HPDE6-E6E7 (cell line): Measurements from ENCODE around the gene MSANTD1.

Experiments used
- DNase-seq: peaks from one replicate; pipeline ENCODE4 v3.0.0; 2011; ENCODE audit warnings: missing footprints; ENCODE audit errors: extremely low spot score

Gene MSANTD1

DNA sequence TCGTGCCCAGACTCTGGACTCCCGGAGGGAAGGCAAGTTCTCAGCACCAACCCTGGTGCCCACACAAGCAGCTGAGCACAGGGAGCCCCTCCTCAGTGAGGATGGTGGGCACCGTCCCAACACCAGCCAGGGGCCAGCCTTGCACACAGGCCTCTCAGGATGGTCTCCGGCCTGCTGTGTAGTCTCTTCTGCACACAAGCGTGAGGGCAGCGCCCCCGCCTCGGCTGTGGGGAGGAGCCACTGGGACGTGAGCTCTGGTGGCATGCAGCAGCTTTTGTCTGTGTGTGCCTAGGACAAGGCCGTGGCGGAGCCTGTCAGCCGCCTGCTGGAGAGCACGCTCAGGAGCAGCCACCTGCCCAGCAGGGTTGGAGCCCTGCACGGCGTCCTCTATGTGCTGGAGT is 16.1 kb upstream of the MSANTD1 start:
- DNase-seq = no peak

DNA sequence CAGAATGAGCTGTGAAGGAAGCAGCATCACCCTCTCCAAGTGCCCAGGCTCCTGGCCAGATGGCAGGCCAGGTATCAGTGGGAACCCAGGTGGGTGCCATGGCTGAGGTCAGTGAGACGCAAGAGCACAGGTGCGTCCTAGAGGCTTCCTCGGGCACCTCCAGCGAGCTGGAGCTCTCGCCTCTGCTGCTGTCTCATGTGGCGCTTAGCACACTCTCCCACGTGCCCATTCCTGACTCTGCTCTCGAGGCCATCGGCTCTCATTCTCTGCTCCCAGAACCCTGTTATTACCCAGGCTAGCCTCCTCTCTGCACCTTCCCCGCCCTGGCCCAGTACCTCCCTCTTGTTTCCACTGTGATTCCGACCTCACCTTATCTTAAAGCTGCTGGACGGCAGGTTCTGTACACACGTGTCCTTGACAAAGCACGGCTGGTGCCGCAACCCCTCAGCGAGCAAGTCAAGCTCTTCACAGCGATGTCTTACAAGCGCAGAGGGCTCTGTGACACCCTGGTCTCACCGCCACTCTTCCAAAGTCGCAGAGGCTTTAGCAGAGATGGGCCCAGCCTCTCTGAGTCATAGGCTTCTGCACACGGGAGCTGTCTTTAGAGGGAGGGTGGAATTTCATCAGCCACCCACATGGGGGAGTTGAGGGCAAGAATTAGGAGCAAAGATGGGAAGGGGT is 15.4 kb upstream of the MSANTD1 start:
- DNase-seq = no peak

DNA sequence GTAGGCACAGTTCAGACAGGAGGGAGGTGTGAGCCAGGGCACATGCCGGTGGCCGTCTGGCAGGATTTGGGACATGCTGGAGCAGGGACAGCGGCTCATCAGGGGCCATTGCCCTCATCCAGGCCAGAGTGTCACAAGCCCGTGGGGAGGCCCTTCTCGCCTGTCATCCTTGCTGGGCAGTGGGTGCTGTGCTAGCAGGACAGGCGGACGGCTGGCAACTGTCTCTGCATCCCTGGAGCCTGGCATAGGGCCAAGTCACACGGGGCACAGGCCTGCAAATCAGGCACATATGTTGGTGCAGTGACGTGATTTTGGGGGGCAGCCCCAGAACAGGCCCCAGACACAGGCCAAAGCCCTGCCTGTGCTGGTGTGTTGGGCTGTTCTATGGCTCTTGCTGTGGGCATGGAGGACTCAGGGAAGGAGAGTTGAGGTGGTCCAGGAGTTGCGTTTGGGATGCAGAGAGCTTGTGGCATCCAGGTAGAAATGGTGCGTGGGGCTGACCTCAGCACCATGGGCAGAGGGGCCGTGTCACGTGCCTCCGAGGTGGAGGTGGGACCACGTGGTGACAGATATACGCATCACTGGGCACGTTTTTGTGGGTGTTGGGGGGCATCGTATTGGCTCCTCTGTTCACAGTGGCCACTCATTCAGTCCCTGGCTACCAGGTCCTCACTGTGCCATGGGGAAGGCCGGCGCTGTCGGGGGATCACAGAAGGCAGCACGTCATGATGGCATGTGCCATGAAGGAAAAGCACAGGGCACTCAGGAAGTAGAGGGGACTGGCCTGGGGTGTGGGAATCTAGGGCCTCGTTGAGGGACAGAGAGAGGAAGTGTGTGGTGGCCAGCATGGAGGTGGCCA is 14.6 kb upstream of the MSANTD1 start:
- DNase-seq = no peak

DNA sequence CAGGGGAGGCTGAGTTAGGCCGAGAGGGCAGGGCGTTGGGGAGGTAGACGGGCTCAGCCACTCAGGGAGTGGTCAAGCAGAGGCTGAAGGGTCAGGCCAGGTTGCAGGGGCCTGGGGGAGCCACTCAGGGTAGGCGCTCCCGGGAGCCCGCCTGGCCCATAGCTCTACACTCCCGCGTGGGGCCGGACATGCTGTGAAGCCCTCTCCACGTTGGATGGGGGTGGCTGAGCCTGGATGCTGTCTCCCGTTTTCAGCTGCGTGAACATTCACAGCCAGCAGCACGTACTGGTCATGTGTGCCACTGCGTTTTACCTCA is 14.0 kb upstream of the MSANTD1 start:
- DNase-seq = no peak

DNA sequence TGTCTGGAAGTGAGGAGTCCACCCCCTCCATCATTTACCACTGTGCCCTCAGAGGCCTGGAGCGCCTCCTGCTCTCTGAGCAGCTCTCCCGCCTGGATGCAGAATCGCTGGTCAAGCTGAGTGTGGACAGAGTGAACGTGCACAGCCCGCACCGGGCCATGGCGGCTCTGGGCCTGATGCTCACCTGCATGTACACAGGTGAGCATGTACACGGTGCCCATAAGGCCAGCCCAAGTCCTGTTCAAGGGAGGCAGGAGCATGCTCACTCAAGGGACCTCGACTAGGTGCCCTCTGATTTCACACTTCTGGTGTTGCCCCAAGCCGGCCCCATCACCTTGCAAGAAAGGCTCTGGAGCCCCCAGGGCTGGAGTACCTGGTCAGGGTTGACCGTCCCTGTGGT is 13.4 kb upstream of the MSANTD1 start:
- no peak for DNase-seq

DNA sequence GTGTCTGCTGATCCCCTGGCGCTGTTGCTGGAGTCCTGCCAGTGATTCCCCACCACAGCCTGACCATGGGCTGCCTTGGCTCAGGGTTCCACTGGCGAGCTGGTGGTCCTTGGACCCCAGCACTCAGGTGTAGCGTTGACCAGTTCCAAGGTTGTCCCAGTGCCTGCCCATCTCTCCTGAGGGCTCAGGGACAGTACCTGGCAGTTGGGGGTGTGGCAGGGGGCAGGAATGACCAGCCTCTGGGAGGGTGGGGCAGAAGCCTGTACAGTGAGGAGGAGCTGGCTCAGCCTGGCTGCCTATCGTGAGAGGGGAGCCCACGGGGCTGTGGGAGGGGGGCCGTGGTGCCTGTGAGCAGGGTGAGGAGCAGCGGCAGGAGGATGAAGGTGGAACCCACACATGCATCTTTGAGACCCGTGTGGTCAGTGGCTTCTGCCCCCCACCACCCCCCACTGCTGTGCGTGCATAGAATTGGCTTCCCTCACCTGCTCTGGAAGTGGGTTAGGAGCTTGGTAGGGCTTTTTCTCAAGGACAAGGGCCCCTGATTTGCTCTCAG is 12.6 kb upstream of the MSANTD1 start:
- no peak for DNase-seq

DNA sequence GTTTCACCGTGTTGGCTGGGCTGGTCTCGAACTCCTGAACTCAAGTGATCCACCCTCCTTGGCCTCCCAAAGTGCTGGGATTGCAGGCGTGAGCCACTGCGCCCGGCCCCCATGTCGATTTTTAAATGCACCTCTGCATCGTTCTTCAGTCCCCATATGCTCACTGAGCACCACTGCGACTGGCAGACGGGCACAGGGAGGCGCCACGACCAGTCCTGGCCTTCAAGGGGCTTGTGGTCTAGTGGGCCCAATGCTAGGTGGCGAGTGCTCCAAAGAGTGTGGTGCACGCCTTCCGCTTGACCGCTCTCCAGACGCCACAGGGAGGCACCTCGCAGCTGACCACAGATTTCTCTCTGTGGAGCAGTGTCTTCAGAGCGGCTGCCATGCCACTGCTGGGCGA is 11.7 kb upstream of the MSANTD1 start:
- DNase-seq = no peak

DNA sequence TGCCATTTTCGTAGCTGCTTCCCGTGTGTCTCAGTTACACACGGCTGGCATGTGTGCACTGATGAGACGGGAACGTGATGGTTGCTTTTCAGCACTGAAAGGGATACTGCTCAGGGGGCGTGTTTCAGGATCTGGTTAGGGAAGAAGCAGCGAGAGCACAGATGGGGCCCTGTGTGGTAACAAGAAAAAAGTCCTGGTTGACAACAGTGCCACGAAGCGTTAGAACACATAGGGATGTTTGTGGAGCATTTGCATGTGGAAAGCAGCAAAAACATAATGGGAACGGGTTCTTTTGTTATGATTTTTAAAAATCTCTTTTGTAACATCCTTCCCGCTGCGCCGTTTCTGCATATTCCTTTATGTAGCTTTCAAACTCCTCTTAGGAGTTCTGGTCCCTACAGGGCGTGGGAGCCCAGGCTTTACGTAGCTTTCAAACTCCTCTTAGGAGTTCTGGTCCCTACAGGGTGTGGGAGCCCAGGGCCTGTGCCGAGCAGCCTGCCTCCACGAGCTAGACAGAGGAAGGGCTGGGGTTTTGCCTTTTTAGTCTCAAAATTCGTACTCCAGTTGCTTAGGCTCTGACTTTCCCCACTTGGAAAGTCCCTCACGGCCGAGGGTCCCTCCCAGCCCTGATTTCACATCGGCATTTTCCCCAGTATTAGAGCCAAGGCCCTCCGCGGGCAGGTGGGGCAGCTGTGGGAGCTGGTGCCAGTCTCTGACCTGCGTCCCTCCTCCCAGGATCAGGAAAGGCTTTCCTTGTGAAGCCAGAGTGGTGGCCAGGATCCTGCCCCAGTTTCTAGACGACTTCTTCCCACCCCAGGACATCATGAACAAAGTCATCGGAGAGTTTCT is 11.0 kb upstream of the MSANTD1 start:
- DNase-seq = no peak

DNA sequence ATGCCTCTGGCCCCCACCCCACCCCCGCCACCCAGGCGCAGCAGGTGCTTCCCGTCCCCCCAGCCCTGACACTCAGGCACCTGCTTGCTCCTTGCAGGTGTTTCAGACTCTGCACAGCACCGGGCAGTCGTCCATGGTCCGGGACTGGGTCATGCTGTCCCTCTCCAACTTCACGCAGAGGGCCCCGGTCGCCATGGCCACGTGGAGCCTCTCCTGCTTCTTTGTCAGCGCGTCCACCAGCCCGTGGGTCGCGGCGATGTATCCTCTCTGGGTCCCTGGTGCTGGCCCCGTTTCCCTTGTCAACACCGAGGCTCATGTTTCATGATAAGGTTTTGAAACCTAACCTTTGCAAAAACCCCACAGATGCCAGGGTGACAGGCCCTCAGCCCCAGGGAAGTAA is 10.2 kb upstream of the MSANTD1 start:
- DNase-seq = no peak

DNA sequence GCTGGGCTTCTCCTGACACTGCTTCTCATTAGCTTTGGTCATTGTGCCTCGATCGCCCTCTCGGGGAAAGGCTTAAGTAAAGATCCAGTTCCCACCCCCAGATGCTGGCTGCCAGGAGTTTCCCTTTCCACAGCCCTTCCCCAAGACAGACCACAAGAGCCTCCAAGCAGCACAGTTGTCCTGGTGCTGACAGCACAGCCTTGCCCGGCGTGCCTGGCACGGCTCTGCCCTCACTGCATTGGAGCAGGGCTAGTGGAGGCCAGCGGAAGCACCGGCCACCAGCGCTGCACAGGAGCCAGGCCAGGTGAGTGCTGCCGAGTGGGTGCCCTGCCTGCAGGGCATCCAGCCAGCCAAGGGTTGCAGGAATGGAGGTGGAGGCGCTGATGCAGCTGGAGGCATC is 9.7 kb upstream of the MSANTD1 start:
- DNase-seq = no peak

DNA sequence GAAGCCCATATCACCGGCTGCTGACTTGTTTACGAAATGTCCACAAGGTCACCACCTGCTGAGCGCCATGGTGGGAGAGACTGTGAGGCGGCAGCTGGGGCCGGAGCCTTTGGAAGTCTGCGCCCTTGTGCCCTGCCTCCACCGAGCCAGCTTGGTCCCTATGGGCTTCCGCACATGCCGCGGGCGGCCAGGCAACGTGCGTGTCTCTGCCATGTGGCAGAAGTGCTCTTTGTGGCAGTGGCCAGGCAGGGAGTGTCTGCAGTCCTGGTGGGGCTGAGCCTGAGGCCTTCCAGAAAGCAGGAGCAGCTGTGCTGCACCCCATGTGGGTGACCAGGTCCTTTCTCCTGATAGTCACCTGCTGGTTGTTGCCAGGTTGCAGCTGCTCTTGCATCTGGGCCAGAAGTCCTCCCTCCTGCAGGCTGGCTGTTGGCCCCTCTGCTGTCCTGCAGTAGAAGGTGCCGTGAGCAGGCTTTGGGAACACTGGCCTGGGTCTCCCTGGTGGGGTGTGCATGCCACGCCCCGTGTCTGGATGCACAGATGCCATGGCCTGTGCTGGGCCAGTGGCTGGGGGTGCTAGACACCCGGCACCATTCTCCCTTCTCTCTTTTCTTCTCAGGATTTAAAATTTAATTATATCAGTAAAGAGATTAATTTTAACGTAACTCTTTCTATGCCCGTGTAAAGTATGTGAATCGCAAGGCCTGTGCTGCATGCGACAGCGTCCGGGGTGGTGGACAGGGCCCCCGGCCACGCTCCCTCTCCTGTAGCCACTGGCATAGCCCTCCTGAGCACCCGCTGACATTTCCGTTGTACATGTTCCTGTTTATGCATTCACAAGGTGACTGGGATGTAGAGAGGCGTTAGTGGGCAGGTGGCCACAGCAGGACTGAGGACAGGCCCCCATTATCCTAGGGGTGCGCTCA is 8.7 kb upstream of the MSANTD1 start:
- DNase-seq = no peak

DNA sequence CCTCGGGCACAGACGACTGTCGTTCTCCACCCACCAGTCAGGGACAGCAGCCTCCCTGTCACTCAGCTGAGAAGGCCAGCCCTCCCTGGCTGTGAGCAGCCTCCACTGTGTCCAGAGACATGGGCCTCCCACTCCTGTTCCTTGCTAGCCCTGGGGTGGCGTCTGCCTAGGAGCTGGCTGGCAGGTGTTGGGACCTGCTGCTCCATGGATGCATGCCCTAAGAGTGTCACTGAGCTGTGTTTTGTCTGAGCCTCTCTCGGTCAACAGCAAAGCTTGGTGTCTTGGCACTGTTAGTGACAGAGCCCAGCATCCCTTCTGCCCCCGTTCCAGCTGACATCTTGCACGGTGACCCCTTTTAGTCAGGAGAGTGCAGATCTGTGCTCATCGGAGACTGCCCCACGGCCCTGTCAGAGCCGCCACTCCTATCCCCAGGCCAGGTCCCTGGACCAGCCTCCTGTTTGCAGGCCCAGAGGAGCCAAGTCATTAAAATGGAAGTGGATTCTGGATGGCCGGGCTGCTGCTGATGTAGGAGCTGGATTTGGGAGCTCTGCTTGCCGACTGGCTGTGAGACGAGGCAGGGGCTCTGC is 7.9 kb upstream of the MSANTD1 start:
- DNase-seq = no peak

DNA sequence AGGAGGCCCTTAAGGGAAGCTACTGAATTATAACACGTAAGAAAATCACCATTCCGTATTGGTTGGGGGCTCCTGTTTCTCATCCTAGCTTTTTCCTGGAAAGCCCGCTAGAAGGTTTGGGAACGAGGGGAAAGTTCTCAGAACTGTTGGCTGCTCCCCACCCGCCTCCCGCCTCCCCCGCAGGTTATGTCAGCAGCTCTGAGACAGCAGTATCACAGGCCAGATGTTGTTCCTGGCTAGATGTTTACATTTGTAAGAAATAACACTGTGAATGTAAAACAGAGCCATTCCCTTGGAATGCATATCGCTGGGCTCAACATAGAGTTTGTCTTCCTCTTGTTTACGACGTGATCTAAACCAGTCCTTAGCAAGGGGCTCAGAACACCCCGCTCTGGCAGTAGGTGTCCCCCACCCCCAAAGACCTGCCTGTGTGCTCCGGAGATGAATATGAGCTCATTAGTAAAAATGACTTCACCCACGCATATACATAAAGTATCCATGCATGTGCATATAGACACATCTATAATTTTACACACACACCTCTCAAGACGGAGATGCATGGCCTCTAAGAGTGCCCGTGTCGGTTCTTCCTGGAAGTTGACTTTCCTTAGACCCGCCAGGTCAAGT is 6.9 kb upstream of the MSANTD1 start:
- no peak for DNase-seq

DNA sequence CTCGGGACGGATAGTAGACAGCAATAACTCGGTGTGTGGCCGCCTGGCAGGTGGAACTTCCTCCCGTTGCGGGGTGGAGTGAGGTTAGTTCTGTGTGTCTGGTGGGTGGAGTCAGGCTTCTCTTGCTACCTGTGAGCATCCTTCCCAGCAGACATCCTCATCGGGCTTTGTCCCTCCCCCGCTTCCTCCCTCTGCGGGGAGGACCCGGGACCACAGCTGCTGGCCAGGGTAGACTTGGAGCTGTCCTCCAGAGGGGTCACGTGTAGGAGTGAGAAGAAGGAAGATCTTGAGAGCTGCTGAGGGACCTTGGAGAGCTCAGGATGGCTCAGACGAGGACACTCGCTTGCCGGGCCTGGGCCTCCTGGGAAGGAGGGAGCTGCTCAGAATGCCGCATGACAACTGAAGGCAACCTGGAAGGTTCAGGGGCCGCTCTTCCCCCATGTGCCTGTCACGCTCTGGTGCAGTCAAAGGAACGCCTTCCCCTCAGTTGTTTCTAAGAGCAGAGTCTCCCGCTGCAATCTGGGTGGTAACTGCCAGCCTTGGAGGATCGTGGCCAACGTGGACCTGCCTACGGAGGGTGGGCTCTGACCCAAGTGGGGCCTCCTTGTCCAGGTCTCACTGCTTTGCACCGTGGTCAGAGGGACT is 5.7 kb upstream of the MSANTD1 start:
- no peak for DNase-seq

DNA sequence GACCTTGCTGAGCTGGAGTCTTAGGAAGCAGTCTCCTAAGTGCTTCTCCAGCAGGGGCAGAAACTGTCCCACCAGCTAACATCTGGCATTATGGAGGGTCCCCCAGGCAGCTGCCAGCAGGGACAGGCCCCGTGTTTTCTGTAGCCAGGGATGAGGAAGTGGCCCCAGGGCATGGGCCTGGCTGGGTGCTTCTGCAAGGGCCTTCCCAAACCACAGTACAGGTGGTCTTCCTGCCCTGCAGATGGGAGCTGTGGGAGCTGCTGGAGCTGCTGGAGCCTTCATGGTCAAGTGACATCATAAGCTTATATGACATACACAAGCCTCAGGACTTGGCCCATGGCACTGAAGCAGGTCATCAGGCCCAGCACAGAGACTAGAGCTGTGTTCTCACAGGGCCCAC is 5.0 kb upstream of the MSANTD1 start:
- no peak for DNase-seq

DNA sequence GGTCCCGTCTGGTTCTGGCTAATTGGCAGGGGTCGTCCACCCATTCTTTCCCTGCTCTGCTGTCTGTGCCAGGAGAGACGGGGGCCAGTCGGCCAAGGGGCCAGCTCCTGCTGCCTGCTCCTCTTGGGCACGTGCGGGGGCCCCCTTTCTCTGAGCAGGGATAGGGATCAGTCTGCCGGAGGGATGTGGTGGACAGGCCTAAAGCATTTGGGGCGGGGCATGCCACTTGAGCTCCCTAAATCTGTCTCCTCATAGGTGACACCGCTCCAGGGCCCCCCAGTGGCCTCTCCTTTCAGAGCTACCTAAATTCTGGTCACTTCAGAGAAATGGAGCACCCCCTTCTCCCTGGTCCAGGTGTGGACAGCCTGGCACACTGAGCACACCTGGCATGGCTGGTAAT is 4.2 kb upstream of the MSANTD1 start:
- no peak for DNase-seq

DNA sequence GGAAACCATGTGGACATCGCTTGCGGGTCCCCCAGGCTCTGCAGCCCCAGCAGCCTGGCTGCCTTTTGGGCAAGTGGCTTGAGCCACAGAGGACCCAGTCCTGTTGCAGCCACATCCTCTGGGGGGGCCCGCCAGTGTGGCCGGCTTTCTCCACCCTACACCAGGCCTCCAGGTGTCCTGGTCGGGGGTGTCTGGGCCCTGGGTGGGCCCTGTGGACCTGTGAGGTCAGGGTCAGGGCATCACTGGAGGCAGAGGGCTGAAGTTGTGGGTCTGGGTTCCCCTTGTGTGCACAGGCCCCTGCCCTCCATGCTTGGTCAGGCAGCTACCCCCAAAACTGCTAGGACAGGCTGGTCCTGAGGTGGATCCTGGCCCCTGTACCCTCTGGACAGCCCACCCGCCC is 3.3 kb upstream of the MSANTD1 start:
- DNase-seq = no peak

DNA sequence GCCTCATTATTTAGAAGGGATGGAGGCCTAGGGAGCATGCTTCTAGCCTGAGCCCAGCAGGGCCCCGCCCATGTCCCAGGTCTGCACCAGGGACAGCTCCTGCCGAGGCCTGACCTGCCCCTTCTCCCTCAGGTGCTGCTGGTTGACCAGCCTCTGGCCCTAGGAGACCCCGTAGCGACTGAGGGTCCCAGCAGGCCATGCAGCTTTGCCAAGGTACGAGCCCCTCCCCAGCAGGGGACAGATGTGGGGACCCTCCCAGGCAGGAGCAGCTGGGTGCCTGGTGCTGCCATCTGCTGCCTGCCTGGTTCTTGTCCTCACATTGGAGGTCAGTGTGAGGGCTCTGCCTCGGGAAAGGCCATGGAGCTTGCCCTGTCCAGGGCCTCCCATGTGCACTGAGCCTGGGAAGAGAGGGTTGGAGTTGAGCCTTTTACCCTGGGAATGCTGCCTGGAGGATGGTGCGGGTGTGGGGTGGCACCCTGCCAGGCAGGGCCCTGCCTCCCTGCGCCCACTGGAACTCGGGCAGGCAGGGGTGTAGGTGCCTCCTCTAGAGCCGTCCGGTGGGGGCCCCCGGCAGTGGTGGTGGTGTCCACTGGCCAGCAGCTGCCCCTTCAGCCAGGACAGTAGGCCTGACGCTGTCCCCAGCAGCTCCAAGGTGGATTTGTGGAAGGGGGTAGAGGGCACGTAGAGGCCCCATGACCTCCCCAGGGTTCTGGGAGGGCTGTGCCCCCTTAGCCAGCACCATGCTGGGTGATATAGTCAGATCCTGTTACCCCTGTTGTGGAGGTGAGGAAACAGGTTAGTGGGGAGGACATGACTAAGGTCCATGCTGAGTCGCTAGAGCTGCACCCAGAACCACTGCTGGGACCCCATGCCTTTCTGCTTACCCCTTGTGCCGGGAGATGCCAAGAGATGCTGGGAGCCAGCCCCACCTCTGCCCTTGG is 2.2 kb upstream of the MSANTD1 start:
- no peak for DNase-seq
